Heart left ventricle (tissue), 13 donors: Measurements from ENCODE around the gene AAK1.

Source experiments
- POLR2A ChIP-seq, 2 donors: fragments of 450-650 bp; IDR thresholded peaks; one replicate each; pipeline ENCODE4 v1.6.1; 2017; ENCODE audit warnings: antibody characterized with exemption in 2 of 2, mild to moderate bottlenecking in 2 of 2, moderate library complexity in 2 of 2
- TF ChIP-seq, protein P1 (sequence below), 12 donors: fragments of 200-600 bp; sonication (generic) in 4 of 12; IDR thresholded peaks; one replicate each; pipeline versions ENCODE4 v1.5.0 to v1.8.0; 2018 to 2022; ENCODE audit warnings: antibody characterized with exemption in 12 of 12, mild to moderate bottlenecking in 5 of 12
- donor health status: ischemic (EF 13 %, LVEDD 7.1; RV severe dilation, severe dysfunction).
- donor health status: DM: no; HTN: yes; CAD: no.
- donor health status: DM: no; HTN: no; CAD: no.
- donor health status: ischemic (EF 25% LVEDD 6.9; RV normal size, moderate dysfunction).
- donor health status: ischemic (EF 25% LVEDD 5.7; RV mildly dilated, moderate dysfunction).
- donor health status: ischemic (EF 35%, LVEDD 5.7; RV mildly dilated, moderate dysfunction).
- donor health status: nonischemic (EF 11% LVEDD 7.7; RV severe dilation, severe dysfunction).
- donor health status: DM: yes; HTN: yes; CAD: no.
- donor health status: PGD.
- donor health status: ischemic (EF 29% LVEDD 5.4; RV normal size, mild dysfunction).
- donor health status: nonischemic (EF 23%, LVEDD 6.1; RV moderate dilation, normal function).

DNA sequence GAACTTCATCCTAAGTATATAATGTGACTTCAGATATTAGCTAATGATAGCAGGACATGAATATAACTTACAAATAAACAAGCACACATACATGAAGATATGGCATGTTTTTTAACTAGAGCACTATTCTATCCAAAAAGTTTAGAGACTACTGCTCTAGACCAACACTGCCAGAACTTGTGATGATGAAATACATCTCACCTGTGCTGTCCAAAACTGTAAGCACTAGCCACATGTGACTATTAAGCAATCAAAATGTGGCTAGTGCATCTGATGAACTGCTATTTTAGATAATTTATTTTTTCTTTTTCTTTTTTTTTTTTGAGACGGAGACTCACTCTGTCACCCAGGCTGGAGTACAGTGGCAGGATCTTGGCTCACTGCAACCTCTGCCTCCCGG is 7.1 kb downstream of the AAK1 start:
- TF ChIP-seq, protein P1, sequence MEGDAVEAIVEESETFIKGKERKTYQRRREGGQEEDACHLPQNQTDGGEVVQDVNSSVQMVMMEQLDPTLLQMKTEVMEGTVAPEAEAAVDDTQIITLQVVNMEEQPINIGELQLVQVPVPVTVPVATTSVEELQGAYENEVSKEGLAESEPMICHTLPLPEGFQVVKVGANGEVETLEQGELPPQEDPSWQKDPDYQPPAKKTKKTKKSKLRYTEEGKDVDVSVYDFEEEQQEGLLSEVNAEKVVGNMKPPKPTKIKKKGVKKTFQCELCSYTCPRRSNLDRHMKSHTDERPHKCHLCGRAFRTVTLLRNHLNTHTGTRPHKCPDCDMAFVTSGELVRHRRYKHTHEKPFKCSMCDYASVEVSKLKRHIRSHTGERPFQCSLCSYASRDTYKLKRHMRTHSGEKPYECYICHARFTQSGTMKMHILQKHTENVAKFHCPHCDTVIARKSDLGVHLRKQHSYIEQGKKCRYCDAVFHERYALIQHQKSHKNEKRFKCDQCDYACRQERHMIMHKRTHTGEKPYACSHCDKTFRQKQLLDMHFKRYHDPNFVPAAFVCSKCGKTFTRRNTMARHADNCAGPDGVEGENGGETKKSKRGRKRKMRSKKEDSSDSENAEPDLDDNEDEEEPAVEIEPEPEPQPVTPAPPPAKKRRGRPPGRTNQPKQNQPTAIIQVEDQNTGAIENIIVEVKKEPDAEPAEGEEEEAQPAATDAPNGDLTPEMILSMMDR (IDR thresholded peaks at IDR 0.05): no peak
- no peak for TF ChIP-seq POLR2A (IDR thresholded peaks at IDR 0.05)
